ENCODE measurements around the gene SYT15. TPM values are rescaled to one million over a fixed set of nuclear protein-coding genes. Genes with fewer than 3 reads are reported as not detected.

SYT15 gene
- total RNA-seq, 1 experiment from 2014 or later = 0.59 TPM

DNA sequence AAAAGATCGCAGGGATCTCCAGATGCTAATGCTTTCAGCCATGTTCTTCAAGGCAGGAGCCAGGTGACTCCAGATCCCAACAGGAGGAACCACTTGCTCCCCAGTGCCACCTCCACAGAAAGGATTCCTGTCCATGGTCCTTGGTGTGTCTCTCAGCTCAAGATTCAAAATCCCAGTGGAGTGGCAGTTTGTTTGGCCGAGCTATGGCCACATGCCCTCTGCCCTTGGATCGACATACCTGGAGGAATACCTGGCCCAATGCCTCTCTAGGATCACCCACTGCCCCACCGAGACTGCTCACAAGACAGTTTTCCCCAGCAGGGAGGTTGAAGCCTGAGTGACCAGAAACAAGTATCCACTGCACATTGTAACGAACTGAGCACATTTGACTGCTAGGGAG, 18.5 kb upstream of the SYT15 start:
- Mint-ChIP-seq H3K27me3 (ENCODE audit: low read depth) (no peaks in the 10 kb centered on the region), H3K4me1 (peaks cover 3 to 4% of the 10 kb centered on the region in 2 experiments; a peak in 3 of 4 replicates), H3K27ac (no peak overlapping the region), H3K9me3 (no peaks in the 10 kb centered on the region), H3K4me3 (no peak overlapping the region), H3K36me3 (ENCODE audit: insufficient read depth in 1 of 3, low read depth in 3 of 3) (no peaks in the 10 kb centered on the region)
- H4K20me1 ChIP-seq (ENCODE audit: control insufficient read depth, insufficient read depth, insufficient read length) = no peaks in the 10 kb centered on the region
- no peak overlapping the region for H3T11ph ChIP-seq (ENCODE audit: low read length)
- peaks cover under 1% of the 10 kb centered on the region; the same call in 1 of the 2 replicates for H3K4me1 ChIP-seq (ENCODE audit: insufficient read depth, low read length)
- no peak overlapping the region for H3K23ac ChIP-seq (ENCODE audit: insufficient read length, low read depth, low read length)
- no peak overlapping the region for H4K8ac ChIP-seq (replicated peaks; ENCODE audit: insufficient read length, low read depth, low read length)
- H3K79me1 ChIP-seq (ENCODE audit: insufficient read depth, low read depth, low read length, poor library complexity, severe bottlenecking) = no peaks in the 10 kb centered on the region
- peaks cover 2% of the 10 kb centered on the region; the same call in 1 of the 2 replicates for H3K27me3 ChIP-seq (ENCODE audit: insufficient read depth, low read length)
- H4K5ac ChIP-seq (ENCODE audit: insufficient read length, low read depth, low read length) = no peak overlapping the region
- DNase-seq = no peak
- H2AK5ac ChIP-seq (ENCODE audit: insufficient read length, low read length) = no peak overlapping the region
- H3K9me3 ChIP-seq (ENCODE audit: control insufficient read depth, low read depth, low read length) = no peaks in the 10 kb centered on the region
- H2BK120ac ChIP-seq (ENCODE audit: low read depth, low read length, poor library complexity, severe bottlenecking) = no peak overlapping the region
- H2BK5ac ChIP-seq (ENCODE audit: insufficient read length, low read length) = no peak overlapping the region
- no peak overlapping the region for H3K4me2 ChIP-seq (ENCODE audit: insufficient read depth, insufficient read length, low read length)
- H3K23me2 ChIP-seq (ENCODE audit: insufficient read length, low read depth, low read length, poor library complexity, severe bottlenecking) = peaks cover 11% of the 10 kb centered on the region
- H3K79me2 ChIP-seq (ENCODE audit: insufficient read depth, low read length) = no peaks in the 10 kb centered on the region
- no peak overlapping the region for H2BK12ac ChIP-seq (ENCODE audit: insufficient read length, low read depth, low read length)
- H3K4ac ChIP-seq (ENCODE audit: low read depth, low read length) = no peak overlapping the region
- no peak overlapping the region for H2BK20ac ChIP-seq (ENCODE audit: low read depth, low read length, poor library complexity, severe bottlenecking)
- H3K18ac ChIP-seq (ENCODE audit: insufficient read length, low read depth, low read length) = no peak overlapping the region
- WGBS (ENCODE audit: extremely low coverage, insufficient read length, low lambda C conversion rate) = no CpG with 5 or more reads among the region's 5 CpGs
- H2AFZ ChIP-seq (ENCODE audit: low read length) = no peak overlapping the region
- no peak overlapping the region for H3K56ac ChIP-seq (ENCODE audit: insufficient read length, low read depth, low read length)
- no peak overlapping the region for H3K14ac ChIP-seq (ENCODE audit: insufficient read depth, low read length)
- no peak overlapping the region for H2BK15ac ChIP-seq (ENCODE audit: low read depth, low read length)
- H3K27ac ChIP-seq (ENCODE audit: insufficient read length, low read depth, low read length) = no peak overlapping the region
- no peak overlapping the region for H4K91ac ChIP-seq (ENCODE audit: insufficient read length, low read depth, low read length)
- H3K9ac ChIP-seq (ENCODE audit: extremely low read depth, insufficient read length, low read length) = no peak overlapping the region
- TF ChIP-seq, protein P1, sequence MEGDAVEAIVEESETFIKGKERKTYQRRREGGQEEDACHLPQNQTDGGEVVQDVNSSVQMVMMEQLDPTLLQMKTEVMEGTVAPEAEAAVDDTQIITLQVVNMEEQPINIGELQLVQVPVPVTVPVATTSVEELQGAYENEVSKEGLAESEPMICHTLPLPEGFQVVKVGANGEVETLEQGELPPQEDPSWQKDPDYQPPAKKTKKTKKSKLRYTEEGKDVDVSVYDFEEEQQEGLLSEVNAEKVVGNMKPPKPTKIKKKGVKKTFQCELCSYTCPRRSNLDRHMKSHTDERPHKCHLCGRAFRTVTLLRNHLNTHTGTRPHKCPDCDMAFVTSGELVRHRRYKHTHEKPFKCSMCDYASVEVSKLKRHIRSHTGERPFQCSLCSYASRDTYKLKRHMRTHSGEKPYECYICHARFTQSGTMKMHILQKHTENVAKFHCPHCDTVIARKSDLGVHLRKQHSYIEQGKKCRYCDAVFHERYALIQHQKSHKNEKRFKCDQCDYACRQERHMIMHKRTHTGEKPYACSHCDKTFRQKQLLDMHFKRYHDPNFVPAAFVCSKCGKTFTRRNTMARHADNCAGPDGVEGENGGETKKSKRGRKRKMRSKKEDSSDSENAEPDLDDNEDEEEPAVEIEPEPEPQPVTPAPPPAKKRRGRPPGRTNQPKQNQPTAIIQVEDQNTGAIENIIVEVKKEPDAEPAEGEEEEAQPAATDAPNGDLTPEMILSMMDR (conservative IDR thresholded peaks at IDR 0.05) = no peak
